Measurements from ENCODE around the gene FCER1G.

DNA sequence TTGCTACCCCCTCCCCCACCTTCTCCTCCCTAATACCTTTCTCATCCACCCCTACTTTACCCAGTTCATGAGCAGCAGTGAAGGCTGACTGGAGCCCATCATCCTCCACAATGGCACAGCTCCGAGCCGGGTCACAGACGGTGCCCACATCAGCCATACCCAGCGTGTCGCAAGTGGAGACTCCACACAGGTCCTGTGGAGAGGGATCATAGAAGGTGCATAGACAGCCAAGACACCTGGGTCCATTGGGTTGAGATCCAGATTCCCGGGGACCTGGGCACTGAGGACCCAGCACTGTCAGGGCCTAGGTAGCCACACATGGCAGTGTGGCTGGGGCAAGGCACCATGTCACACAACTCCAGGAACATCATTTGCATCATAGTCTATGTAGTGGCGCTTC, 19.0 kb upstream of the FCER1G start:
- TF ChIP-seq, protein P1, sequence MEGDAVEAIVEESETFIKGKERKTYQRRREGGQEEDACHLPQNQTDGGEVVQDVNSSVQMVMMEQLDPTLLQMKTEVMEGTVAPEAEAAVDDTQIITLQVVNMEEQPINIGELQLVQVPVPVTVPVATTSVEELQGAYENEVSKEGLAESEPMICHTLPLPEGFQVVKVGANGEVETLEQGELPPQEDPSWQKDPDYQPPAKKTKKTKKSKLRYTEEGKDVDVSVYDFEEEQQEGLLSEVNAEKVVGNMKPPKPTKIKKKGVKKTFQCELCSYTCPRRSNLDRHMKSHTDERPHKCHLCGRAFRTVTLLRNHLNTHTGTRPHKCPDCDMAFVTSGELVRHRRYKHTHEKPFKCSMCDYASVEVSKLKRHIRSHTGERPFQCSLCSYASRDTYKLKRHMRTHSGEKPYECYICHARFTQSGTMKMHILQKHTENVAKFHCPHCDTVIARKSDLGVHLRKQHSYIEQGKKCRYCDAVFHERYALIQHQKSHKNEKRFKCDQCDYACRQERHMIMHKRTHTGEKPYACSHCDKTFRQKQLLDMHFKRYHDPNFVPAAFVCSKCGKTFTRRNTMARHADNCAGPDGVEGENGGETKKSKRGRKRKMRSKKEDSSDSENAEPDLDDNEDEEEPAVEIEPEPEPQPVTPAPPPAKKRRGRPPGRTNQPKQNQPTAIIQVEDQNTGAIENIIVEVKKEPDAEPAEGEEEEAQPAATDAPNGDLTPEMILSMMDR (IDR thresholded peaks at IDR 0.05), result no peak
- TF ChIP-seq POLR2A (IDR thresholded peaks at IDR 0.05; ENCODE audit: low read depth), result no peak
